K562 (cell line): ENCODE data around the gene EFNA2. TPM values are rescaled to one million over a fixed set of nuclear protein-coding genes. Genes with fewer than 3 reads are reported as not detected.

Experiments used
- HDAC3 ChIP-seq: fragments of 450-650 bp; IDR thresholded peaks from 2 replicates; pipeline ENCODE4 v1.6.1; 2018; ENCODE audit warnings: borderline replicate concordance, mild to moderate bottlenecking, moderate library complexity; ENCODE audit not compliant: partially characterized antibody
- HNRNPUL1 ChIP-seq: fragments of 200-400 bp; formaldehyde crosslinking; IDR thresholded peaks from 2 replicates; pipeline ENCODE4 v1.6.1; 2017; ENCODE audit warnings: low read length
- IFI16 ChIP-seq: fragments of 250-450 bp; sonication (Bioruptor Pico); IDR thresholded peaks from 2 replicates; pipeline ENCODE4 v2.1.2; 2022; ENCODE audit warnings: mild to moderate bottlenecking, inconsistent platforms
- NKRF ChIP-seq: fragments of 450-650 bp; IDR thresholded peaks from 2 replicates; pipeline ENCODE4 v1.6.1; 2016; ENCODE audit warnings: borderline replicate concordance
- NUFIP1 ChIP-seq: fragments of 450-650 bp; IDR thresholded peaks from 2 replicates; pipeline ENCODE4 v1.6.1; 2018; ENCODE audit not compliant: partially characterized antibody
- POLR2A ChIP-seq: fragments of 450-650 bp; conservative IDR thresholded peaks from 2 replicates; pipeline ENCODE4 v1.6.1; 2016
- SNAPC5 ChIP-seq: fragments of 250-450 bp; sonication (Bioruptor Pico); IDR thresholded peaks from 2 replicates; pipeline ENCODE4 v1.8.0; 2021; ENCODE audit warnings: moderate library complexity, mild to moderate bottlenecking, inconsistent platforms
- ZNF318 ChIP-seq, 2 experiments: fragments of 450-650 bp; IDR thresholded peaks; 2 replicates each; pipeline ENCODE4 v1.6.1; 2016; ENCODE audit warnings: mild to moderate bottlenecking in 2 of 2, borderline replicate concordance in 1 of 2, low read depth in 1 of 2, moderate library complexity in 1 of 2
- ZNF444 ChIP-seq: fragments of 250-450 bp; sonication (Bioruptor Pico); IDR thresholded peaks from 2 replicates; pipeline ENCODE4 v1.4.0; 2020; ENCODE audit warnings: mild to moderate bottlenecking, moderate library complexity
- ZNF445 ChIP-seq: fragments of 250-450 bp; sonication (Bioruptor Pico); IDR thresholded peaks from 2 replicates; pipeline ENCODE4 v1.4.0; 2020; ENCODE audit warnings: low read depth, mild to moderate bottlenecking, moderate library complexity
- ZNF518B ChIP-seq: fragments of 250-450 bp; sonication (Bioruptor Pico); IDR thresholded peaks from 2 replicates; pipeline ENCODE4 v1.5.0; 2021; ENCODE audit warnings: mild to moderate bottlenecking, moderate library complexity
- ZNF584 ChIP-seq: fragments of 200-800 bp; sonication (Bioruptor generic); IDR thresholded peaks from 2 replicates; pipeline ENCODE4 v1.6.1; 2016; ENCODE audit warnings: low read depth, mild to moderate bottlenecking, missing genetic modification characterization, missing compliant biosample characterization
- polyA plus RNA-seq, 8 experiments: library from polyadenylated mRNA; depleted of rRNA in 4 of 8; stranded (reverse) in 5 of 8; unstranded in 3 of 8; fragments of >200 nt; fragmentation: Nextera tagmentation in 2 of 8; fragmentation: Illumina TruSeq in 1 of 8; extraction: Ambion mirVana in 2 of 8; extraction: Trizol in 1 of 8; gene quantifications; 2 replicates each; pipeline versions ENCODE4 v1.2.1 to v1.2.3, GENCODE V29; 2011 to 2014; ENCODE audit warnings: inconsistent platforms in 1 of 8, missing spikeins in 1 of 8
- total RNA-seq, 7 experiments: library from RNA; depleted of rRNA in 6 of 7; stranded (reverse); fragments of >200 nt in 6 of 7; fragmentation: Illumina TruSeq in 2 of 7; extraction: Trizol in 2 of 7; gene quantifications; 2 replicates each; pipeline versions ENCODE4 v1.2.1 to v1.2.3, GENCODE V29; 2011 to 2021; ENCODE audit warnings: low replicate concordance in 1 of 7

The EFNA2 gene
- total and polyA plus RNA-seq, 9 of the 15 experiments (the other 6 are each of a cell fraction or from before 2014, with no cell fraction given), result 0.11 to 0.44 (median 0.15) TPM; not detected in 6

GRCh38 chr19:1239796-1240737 lies 45.6 kb upstream of the EFNA2 start (continued):
- TF ChIP-seq ZNF318 (IDR thresholded peaks at IDR 0.05; ENCODE audit: borderline replicate concordance in 1 of 2, low read depth in 1 of 2) (no peak), IFI16 (CRISPR knock-in tag) (no peak), ZNF445 (CRISPR knock-in tag) (no peak), POLR2A (0 out of 2 replicates have a peak, but pooled peaks have one; percentile 45), NKRF (0 out of 2 replicates have a peak, but pooled peaks have one; percentile 26), ZNF584 (CRISPR knock-in tag) (no peak), SNAPC5 (CRISPR knock-in tag) (no peak), NUFIP1 (no peak), ZNF444 (CRISPR knock-in tag) (no peak), HDAC3 (no peak), HNRNPUL1 (no peak), ZNF518B (CRISPR knock-in tag) (no peak)
